Endothelial cell of umbilical vein (primary cell): Measurements from ENCODE around the gene ATOX1. TPM values are rescaled to one million over a fixed set of nuclear protein-coding genes. Genes with fewer than 3 reads are reported as not detected.

Experiments
- BruUV-seq: library from RNA; stranded (reverse); fragments of 400-500 nt; replicated peaks from 2 replicates; lab custom pipeline; 2021; lab: Mats Ljungman, UMichigan
- CTCF ChIA-PET: fragments of 300-600, 350-600 bp; sonication (Branson Sonifier 250); formaldehyde crosslinking; loops from one replicate; lab custom pipeline; 2021; ENCODE audit warnings: antibody characterized with exemption, inconsistent platforms; lab: Charles Lee
- POLR2A ChIA-PET: fragments of 300-600, 350-600 bp; sonication (Branson Sonifier 250); formaldehyde crosslinking; loops from one replicate; lab custom pipeline; 2021; ENCODE audit warnings: antibody characterized with exemption, inconsistent platforms; lab: Charles Lee
- DNase-seq: peaks from one replicate; pipeline ENCODE4 v3.0.0-alpha.2; 2011; ENCODE audit warnings: low read depth, low spot score
- FAIRE-seq: peaks from 2 replicates; lab custom pipeline; 2011; peaks lifted over from hg19 to GRCh38; lab: Jason Lieb, UNC
- H2AFZ ChIP-seq: 2 replicates; pipeline ENCODE4 v1.6.0; 2012; ENCODE audit warnings: low read depth, low read length, control low read depth, inconsistent platforms
- H3K27ac ChIP-seq: 2 replicates; pipeline ENCODE4 v1.5.1; 2011; ENCODE audit warnings: low read depth, mild to moderate bottlenecking, control low read depth, low read length, moderate library complexity; ENCODE audit not compliant: insufficient read depth
- H3K27me3 ChIP-seq, 2 experiments: 2 replicates each; pipeline versions ENCODE4 v1.6.0 to v1.6.1; 2011; ENCODE audit warnings: low read length in 2 of 2, mixed read lengths in 1 of 2; ENCODE audit not compliant: control insufficient read depth in 2 of 2, insufficient read depth in 2 of 2
- H3K36me3 ChIP-seq, 2 experiments: 2 replicates in 1 of 2; 3 replicates in 1 of 2; pipeline ENCODE4 v1.5.1; 2011; ENCODE audit warnings: low read length in 2 of 2, mild to moderate bottlenecking in 1 of 2, moderate library complexity in 1 of 2; ENCODE audit not compliant: control insufficient read depth in 2 of 2, insufficient read depth in 2 of 2; ENCODE audit errors: extremely low read depth in 1 of 2
- H3K4me1 ChIP-seq: 3 replicates; pipeline ENCODE4 v1.5.1; 2011; ENCODE audit warnings: mild to moderate bottlenecking, low read length; ENCODE audit not compliant: control insufficient read depth, insufficient read depth; ENCODE audit errors: extremely low read depth
- H3K4me2 ChIP-seq: 2 replicates; pipeline ENCODE4 v1.6.1; 2011; ENCODE audit warnings: low read length, control low read depth, mixed read lengths; ENCODE audit not compliant: insufficient read depth
- H3K4me3 ChIP-seq, 3 experiments: fragments of 200-600 bp in 1 of 3; sonication (generic), shearing (Covaris generic) in 1 of 3; replicated peaks in 1 of 3; 2 replicates each; pipeline ENCODE4 v1.5.1; 2011 to 2016; ENCODE audit warnings: control low read depth in 3 of 3, low read length in 3 of 3, mild to moderate bottlenecking in 2 of 3, inconsistent platforms in 1 of 3, low read depth in 1 of 3, moderate library complexity in 1 of 3; ENCODE audit not compliant: insufficient read depth in 1 of 3
- H3K79me2 ChIP-seq: 2 replicates; pipeline ENCODE4 v1.6.0; 2012; ENCODE audit warnings: low read length, inconsistent platforms; ENCODE audit not compliant: control insufficient read depth, insufficient read depth
- H3K9ac ChIP-seq: replicated peaks from 2 replicates; pipeline ENCODE3; 2011; ENCODE audit warnings: low read length, control low read depth; ENCODE audit not compliant: insufficient read depth; ENCODE audit errors: extremely low read depth
- H3K9me1 ChIP-seq: replicated peaks from 3 replicates; pipeline ENCODE4 v1.6.0; 2011; ENCODE audit warnings: mild to moderate bottlenecking, low read length; ENCODE audit not compliant: control insufficient read depth, insufficient read depth; ENCODE audit errors: extremely low read depth
- H3K9me3 ChIP-seq: replicated peaks from 2 replicates; pipeline ENCODE4 v1.5.1; 2012; ENCODE audit warnings: low read length, inconsistent platforms; ENCODE audit not compliant: control insufficient read depth, insufficient read depth
- H4K20me1 ChIP-seq: replicated peaks from 2 replicates; pipeline ENCODE3; 2011; ENCODE audit warnings: mild to moderate bottlenecking, low read length; ENCODE audit not compliant: control insufficient read depth, insufficient read depth; ENCODE audit errors: extremely low read depth
- EZH2 ChIP-seq: IDR thresholded peaks from 2 replicates; pipeline ENCODE4 v1.6.1; 2012; ENCODE audit warnings: borderline replicate concordance, low read depth, mild to moderate bottlenecking, moderate library complexity, low read length, inconsistent platforms; ENCODE audit not compliant: severe bottlenecking
- FOS ChIP-seq: IDR thresholded peaks from 2 replicates; pipeline ENCODE4 v1.6.1; 2011; ENCODE audit warnings: mild to moderate bottlenecking, low read length, moderate library complexity, borderline replicate concordance; ENCODE audit not compliant: insufficient read depth
- GATA2 ChIP-seq: IDR thresholded peaks from 2 replicates; pipeline ENCODE4 v1.7.0; 2011; ENCODE audit warnings: low read depth, mild to moderate bottlenecking, moderate library complexity, mixed read lengths, low read length; ENCODE audit not compliant: insufficient read length, insufficient read depth
- JUN ChIP-seq: IDR thresholded peaks from 2 replicates; pipeline ENCODE4 v1.6.1; 2011; ENCODE audit warnings: borderline replicate concordance, low read depth; ENCODE audit not compliant: insufficient read length, insufficient read depth
- MYC ChIP-seq: IDR thresholded peaks from one replicate; pipeline ENCODE4 v1.6.1; 2011; ENCODE audit warnings: mild to moderate bottlenecking, low read depth, low read length
- POLR2A ChIP-seq: IDR thresholded peaks from 2 replicates; pipeline ENCODE4 v1.6.1; 2012; ENCODE audit warnings: low read depth, mild to moderate bottlenecking, control low read depth, low read length
- POLR2AphosphoS5 ChIP-seq: IDR thresholded peaks from 2 replicates; pipeline ENCODE4 v1.6.1; 2012; ENCODE audit warnings: low read depth, mild to moderate bottlenecking, control low read depth, low read length, moderate library complexity; ENCODE audit not compliant: insufficient read depth
- dilution Hi-C: fragments of 300-500 bp; cut with MboI; formaldehyde crosslinking; loops from one replicate; pipeline ENCODE4 v1.15.0; 2019; ENCODE audit warnings: low sequenced_read_pairs; ENCODE audit not compliant: extremely low pct_ligation_motif_present
- intact Hi-C: fragments of 100-400 bp; cut with micrococcal nuclease; formaldehyde crosslinking; loops from one replicate; pipeline ENCODE4 v1.10.0; 2022
- polyA plus RNA-seq, 4 experiments: library from polyadenylated mRNA; depleted of rRNA in 3 of 4; stranded (reverse) in 3 of 4; unstranded in 1 of 4; fragments of >200 nt; gene quantifications; 2 replicates each; pipeline versions ENCODE4 v1.2.1 to v1.2.3, GENCODE V29; 2011 to 2012; ENCODE audit warnings: missing spikeins in 1 of 4
- total RNA-seq: library from RNA; stranded (reverse); gene quantifications from 2 replicates; pipeline ENCODE4 v1.2.3, GENCODE V29; 2021
- TF ChIP-seq, protein P1 (sequence below): IDR thresholded peaks from 2 replicates; pipeline ENCODE4 v1.6.1; 2011; ENCODE audit not compliant: insufficient read depth, insufficient read length
- TF ChIP-seq, protein P2 (sequence below), 2 donors: IDR thresholded peaks; 1 replicate in 1 of 2; 2 replicates in 1 of 2; pipeline ENCODE4 v1.5.1; 2011; ENCODE audit warnings: low read length in 2 of 2, mild to moderate bottlenecking in 2 of 2, moderate library complexity in 2 of 2, control low read depth in 1 of 2, inconsistent platforms in 1 of 2, low read depth in 1 of 2; ENCODE audit not compliant: insufficient read depth in 1 of 2; ENCODE audit errors: extremely low read depth in 1 of 2

Gene ATOX1
- total and polyA plus RNA-seq, 2 donors (not counting 3 experiments of a cell fraction or from before 2014, with no cell fraction given), result 113 to 292 TPM

DNA sequence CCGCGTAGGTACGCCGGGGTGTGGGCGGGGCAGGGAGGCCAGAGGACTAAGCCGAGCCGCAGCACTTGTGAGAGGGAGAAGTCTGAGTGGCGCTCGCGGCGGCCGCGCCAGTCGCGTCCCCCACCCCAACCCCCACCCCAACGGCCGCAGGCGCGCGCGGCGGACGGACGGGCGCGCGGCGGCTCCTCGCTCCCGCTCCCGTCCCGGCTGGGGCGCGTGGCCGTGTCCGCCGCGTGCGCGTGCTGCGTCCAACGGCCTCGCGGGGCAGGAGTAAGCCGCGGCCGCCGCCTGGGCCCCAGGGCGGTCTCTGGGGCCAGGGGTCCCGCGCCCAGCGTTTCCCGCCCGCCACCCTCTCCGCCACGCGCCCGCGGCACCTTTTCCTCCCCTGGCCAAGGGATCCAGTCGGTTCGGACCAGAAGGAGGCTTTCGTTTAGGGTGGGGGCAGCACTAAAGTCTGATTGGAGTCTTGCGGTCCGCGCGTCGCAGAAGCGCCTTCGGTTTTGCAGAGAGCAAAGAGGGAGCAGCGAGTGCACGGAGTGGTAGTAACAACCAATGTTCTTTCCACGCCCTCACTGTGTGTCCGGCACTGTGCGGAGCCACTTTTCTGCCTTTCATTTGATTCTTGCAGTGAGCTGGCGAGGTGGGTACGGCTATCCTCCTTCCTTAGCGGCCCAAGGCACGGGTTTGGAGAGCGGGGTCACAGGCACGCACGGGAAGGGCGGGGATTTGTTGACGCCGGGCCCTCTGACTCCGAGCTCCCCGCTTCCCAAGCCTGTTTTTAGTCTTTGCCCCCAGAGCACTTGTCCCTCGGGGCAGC is 13.8 kb upstream of the ATOX1 start:
- H3K79me2 ChIP-seq, result peaks cover 52% of the 10 kb centered on the region
- no peaks in the 10 kb centered on the region for H3K27me3 ChIP-seq
- H4K20me1 ChIP-seq, result peaks cover 17% of the 10 kb centered on the region
- H2AFZ ChIP-seq, result no peak overlapping the region
- BruUV-seq, result no TSS peak
- no peaks in the 10 kb centered on the region for H3K36me3 ChIP-seq
- peak overlapping the region; percentile 21 for H3K27ac ChIP-seq
- POLR2A ChIA-PET, result interaction anchor here (0.6 to 2.0 kb wide), 10 partner anchors 9 to 113 kb away, joined by 3 to 12 read pairs (median 6); partner anchors contain the start of gene ATOX1
- dilution Hi-C loops, result no loop called here
- H3K4me1 ChIP-seq, result peaks cover 32% of the 10 kb centered on the region
- peak overlapping the region; percentile 97 for H3K4me2 ChIP-seq
- peak; percentile 50 for DNase-seq
- TF ChIP-seq EZH2 (no peak), JUN (no peak), FOS (no peak), POLR2A (no peak), MYC (no peak), POLR2AphosphoS5 (no peak), GATA2 (no peak)
- TF ChIP-seq, protein P1, sequence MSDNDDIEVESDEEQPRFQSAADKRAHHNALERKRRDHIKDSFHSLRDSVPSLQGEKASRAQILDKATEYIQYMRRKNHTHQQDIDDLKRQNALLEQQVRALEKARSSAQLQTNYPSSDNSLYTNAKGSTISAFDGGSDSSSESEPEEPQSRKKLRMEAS, result no peak
- TF ChIP-seq, protein P2, sequence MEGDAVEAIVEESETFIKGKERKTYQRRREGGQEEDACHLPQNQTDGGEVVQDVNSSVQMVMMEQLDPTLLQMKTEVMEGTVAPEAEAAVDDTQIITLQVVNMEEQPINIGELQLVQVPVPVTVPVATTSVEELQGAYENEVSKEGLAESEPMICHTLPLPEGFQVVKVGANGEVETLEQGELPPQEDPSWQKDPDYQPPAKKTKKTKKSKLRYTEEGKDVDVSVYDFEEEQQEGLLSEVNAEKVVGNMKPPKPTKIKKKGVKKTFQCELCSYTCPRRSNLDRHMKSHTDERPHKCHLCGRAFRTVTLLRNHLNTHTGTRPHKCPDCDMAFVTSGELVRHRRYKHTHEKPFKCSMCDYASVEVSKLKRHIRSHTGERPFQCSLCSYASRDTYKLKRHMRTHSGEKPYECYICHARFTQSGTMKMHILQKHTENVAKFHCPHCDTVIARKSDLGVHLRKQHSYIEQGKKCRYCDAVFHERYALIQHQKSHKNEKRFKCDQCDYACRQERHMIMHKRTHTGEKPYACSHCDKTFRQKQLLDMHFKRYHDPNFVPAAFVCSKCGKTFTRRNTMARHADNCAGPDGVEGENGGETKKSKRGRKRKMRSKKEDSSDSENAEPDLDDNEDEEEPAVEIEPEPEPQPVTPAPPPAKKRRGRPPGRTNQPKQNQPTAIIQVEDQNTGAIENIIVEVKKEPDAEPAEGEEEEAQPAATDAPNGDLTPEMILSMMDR (IDR thresholded peaks at IDR 0.05; ENCODE audit: extremely low read depth in 1 of 2, insufficient read depth in 1 of 2, low read depth in 1 of 2, low read length in 2 of 2), result no peak
- H3K9me3 ChIP-seq, result no peaks in the 10 kb centered on the region
- peak overlapping the region; percentile 78 for H3K9ac ChIP-seq
- intact Hi-C loops, result loop anchor here (10.0 kb wide), 1 partner anchor 517 kb away; the partner anchor contains the start of gene GM2A
- H3K4me3 ChIP-seq, result peak overlapping the region; percentile 62 to 85 (median 65)
- H3K9me1 ChIP-seq, result no peaks in the 10 kb centered on the region
- CTCF ChIA-PET, result interaction anchor here (0.8 to 3.0 kb wide), 7 partner anchors 8 to 120 kb away, joined by 3 to 25 read pairs (median 7); partner anchors contain the start of gene ATOX1
- peak; percentile 38 for FAIRE-seq
